ENCODE measurements around the gene ACTR2. TPM values are rescaled to one million over a fixed set of nuclear protein-coding genes. Genes with fewer than 3 reads are reported as not detected.
"Not testable (repeated sequence)": the region's sequence is repeated elsewhere in the genome, so short reads cannot be mapped to it uniquely, and the experiment has no call there.

ACTR2 gene
- total and polyA plus RNA-seq, 2 of the 13 experiments (the other 11 are each of a cell fraction or from before 2014, with no cell fraction given) = 51.2 to 100 TPM

DNA sequence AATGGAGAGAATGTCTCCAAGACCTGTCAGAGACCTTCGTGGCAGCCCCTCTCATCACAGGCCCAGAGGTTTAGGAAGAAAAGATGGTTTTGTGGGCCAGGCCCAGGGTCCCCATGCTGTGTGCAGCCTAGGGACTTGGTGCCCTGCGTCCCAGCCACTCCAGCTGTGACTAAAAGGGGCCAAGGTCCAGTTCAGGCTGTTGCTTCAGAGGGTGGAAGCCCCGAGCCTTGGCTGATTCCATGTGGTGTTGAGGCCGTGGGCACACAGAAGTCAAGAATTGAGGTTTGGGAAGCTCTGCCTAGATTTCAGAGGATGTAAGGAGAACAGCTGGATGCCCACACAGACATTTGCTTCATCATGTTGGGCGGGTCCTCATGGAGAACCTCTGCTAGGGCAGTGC, 45.1 kb upstream of the ACTR2 start (continued):
- peak; percentile 22; the same call in 1 of the 2 replicates for TF ChIP-seq ARID4A (CRISPR knock-in tag; IDR thresholded peaks at IDR 0.05; ENCODE audit: borderline replicate concordance)
- TF ChIP-seq, protein P1, sequence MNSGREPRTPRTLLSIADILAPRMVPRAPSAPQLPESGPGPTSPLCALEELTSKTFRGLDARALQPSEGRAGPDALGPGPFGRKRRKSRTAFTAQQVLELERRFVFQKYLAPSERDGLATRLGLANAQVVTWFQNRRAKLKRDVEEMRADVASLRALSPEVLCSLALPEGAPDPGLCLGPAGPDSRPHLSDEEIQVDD (CRISPR knock-in tag; IDR thresholded peaks at IDR 0.05; ENCODE audit: borderline replicate concordance) = no peak
- TF ChIP-seq NFRKB (IDR thresholded peaks at IDR 0.05) = no peak
- TF ChIP-seq, protein P2, sequence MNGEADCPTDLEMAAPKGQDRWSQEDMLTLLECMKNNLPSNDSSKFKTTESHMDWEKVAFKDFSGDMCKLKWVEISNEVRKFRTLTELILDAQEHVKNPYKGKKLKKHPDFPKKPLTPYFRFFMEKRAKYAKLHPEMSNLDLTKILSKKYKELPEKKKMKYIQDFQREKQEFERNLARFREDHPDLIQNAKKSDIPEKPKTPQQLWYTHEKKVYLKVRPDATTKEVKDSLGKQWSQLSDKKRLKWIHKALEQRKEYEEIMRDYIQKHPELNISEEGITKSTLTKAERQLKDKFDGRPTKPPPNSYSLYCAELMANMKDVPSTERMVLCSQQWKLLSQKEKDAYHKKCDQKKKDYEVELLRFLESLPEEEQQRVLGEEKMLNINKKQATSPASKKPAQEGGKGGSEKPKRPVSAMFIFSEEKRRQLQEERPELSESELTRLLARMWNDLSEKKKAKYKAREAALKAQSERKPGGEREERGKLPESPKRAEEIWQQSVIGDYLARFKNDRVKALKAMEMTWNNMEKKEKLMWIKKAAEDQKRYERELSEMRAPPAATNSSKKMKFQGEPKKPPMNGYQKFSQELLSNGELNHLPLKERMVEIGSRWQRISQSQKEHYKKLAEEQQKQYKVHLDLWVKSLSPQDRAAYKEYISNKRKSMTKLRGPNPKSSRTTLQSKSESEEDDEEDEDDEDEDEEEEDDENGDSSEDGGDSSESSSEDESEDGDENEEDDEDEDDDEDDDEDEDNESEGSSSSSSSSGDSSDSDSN (CRISPR knock-in tag; IDR thresholded peaks at IDR 0.05) = peak; percentile 46; the same call in 1 of the 2 replicates
- TF ChIP-seq, protein P3, sequence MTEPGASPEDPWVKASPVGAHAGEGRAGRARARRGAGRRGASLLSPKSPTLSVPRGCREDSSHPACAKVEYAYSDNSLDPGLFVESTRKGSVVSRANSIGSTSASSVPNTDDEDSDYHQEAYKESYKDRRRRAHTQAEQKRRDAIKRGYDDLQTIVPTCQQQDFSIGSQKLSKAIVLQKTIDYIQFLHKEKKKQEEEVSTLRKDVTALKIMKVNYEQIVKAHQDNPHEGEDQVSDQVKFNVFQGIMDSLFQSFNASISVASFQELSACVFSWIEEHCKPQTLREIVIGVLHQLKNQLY (CRISPR knock-in tag; IDR thresholded peaks at IDR 0.05) = no peak
- TF ChIP-seq MAX (IDR thresholded peaks at IDR 0.05) = peak; percentile 67; the same call in 1 of the 2 replicates
- peak; percentile 76 for TF ChIP-seq ZNF644 (CRISPR knock-in tag; IDR thresholded peaks at IDR 0.05; ENCODE audit: low read depth)
- peak; percentile 61 for TF ChIP-seq GATAD2A (CRISPR knock-in tag; IDR thresholded peaks at IDR 0.05)
- no peak for TF ChIP-seq SMAD1 (CRISPR knock-in tag; IDR thresholded peaks at IDR 0.05; ENCODE audit: borderline replicate concordance, low read depth)
- no peak for TF ChIP-seq ZNF550 (CRISPR knock-in tag; IDR thresholded peaks at IDR 0.05; ENCODE audit: borderline replicate concordance)
- TF ChIP-seq HDAC1 (CRISPR knock-in tag; IDR thresholded peaks at IDR 0.05) = peak; percentile 39; the same call in 1 of the 2 replicates
- no peak for TF ChIP-seq ZNF792 (CRISPR knock-in tag; IDR thresholded peaks at IDR 0.05)
- TF ChIP-seq PHF21A (CRISPR knock-in tag; IDR thresholded peaks at IDR 0.05) = no peak

GRCh38 chr2:65183406-65183805, 44.2 kb upstream of the ACTR2 start:
- H3K9ac ChIP-seq (ENCODE audit: insufficient read depth, low read depth, low read length); H4K20me1 ChIP-seq (ENCODE audit: insufficient read depth, low read length); FAIRE-seq; ATAC-seq; H3K27ac ChIP-seq (ENCODE audit: extremely low read length, insufficient read depth, low read length); H3K4me2 ChIP-seq (ENCODE audit: low read depth, low read length); H3K9me3 ChIP-seq (ENCODE audit: low read length); H3K27me3 ChIP-seq (ENCODE audit: control insufficient read depth in 1 of 2, insufficient read depth in 2 of 2, low read length in 2 of 2); CTCF ChIA-PET (ENCODE audit: low intra/inter-chr PET ratio, low total read pairs); H2AFZ ChIP-seq (ENCODE audit: low read length); BruUV-seq (replicated peaks); H3K4me3 ChIP-seq (replicated peaks in 1 of 3; ENCODE audit: insufficient read depth in 1 of 3, low read depth in 2 of 3, low read length in 3 of 3); H3K36me3 ChIP-seq (replicated peaks in 1 of 2; ENCODE audit: control insufficient read depth in 1 of 2, insufficient read depth in 2 of 2, low read length in 2 of 2); DNase-seq (ENCODE audit: low spot score); H3K79me2 ChIP-seq (ENCODE audit: insufficient read depth, low read length); POLR2A ChIA-PET: not testable (repeated sequence)
- intact Hi-C loops (cut with micrococcal nuclease; ENCODE audit: unreplicated experiment) = loop anchor here (10.0 kb wide), 1 partner anchor 391 kb away; no protein-coding TSS in a partner anchor
- peaks cover 36% of the 10 kb centered on the region for H3K4me1 ChIP-seq (ENCODE audit: insufficient read depth, low read length)
- in situ Hi-C loops (cut with HindIII; ENCODE audit: extremely low pct_ligation_motif_present, low pct_unique_long_range_greater_than_20kb) = loop anchor here (25.0 kb wide), 1 partner anchor 271 kb away; no protein-coding TSS in a partner anchor
- WGBS (ENCODE audit: low lambda C conversion rate) = 81% methylated on average over 4 of the region's 4 CpGs

Measured in HepG2 (cell line).